Measurements from ENCODE around the gene WASHC2A.
"Not testable (repeated sequence)": the region's sequence is repeated elsewhere in the genome, so short reads cannot be mapped to it uniquely, and the experiment has no call there.

The WASHC2A gene

GRCh38 chr10:50132841-50133240 is 65.1 kb downstream of the WASHC2A start:
- DNase-seq (ENCODE audit: low read depth in 1 of 2, low spot score in 1 of 2): not testable (repeated sequence)

DNA sequence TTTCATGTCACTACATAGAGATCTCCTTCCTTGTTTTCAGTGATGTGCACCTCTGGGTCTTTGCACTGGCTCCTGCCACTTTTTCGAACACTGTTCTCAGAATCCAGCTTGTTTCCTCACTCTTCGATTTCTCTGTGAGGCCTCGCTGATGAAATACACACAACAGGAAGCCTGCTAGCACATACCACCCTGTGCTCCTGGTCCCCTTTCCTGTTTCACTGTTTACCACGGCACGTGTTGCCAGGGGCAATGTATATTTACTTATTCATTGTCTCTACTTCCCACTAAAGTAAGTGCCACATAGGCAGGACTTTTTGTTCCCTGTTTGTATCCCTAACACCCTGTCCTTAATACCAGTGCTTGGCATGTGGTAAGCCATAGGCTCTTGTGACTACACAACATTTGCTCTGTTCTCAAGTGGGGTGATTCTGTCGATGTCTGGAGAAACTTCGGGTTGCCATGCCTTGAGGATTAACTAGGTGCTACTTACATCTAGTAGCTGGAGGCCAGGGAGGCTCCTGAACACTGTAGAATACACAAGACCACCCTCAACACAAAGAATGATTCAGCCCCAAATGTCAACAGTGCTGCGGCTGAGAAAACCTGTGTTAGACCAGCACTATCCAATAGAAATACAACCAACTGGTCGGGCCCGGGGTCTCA is 75.9 kb downstream of the WASHC2A start:
- not testable (repeated sequence) for DNase-seq (ENCODE audit: low read depth in 1 of 2, low spot score in 1 of 2)

DNA sequence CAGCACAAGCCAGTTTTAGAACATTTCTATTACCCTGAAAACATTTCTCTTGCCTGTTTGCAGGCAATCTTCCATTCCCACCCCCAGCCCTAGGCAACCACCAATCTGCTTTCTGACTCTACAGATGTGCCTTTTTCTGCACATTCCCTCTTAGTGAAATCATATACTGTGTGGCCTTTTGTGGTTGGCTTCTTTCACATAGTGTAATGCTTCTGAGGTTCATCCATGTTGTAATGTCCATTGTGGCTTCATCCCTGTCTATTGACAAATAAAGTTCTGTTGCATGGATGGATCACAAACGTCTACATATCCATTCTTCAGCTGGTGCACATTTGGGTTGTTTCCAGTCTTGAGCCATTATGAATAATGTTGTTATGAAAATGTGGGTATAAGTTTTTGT is 77.8 kb downstream of the WASHC2A start:
- not testable (repeated sequence) for DNase-seq (ENCODE audit: low read depth in 1 of 2, low spot score in 1 of 2)

- DNase-seq (ENCODE audit: low read depth in 1 of 2, low spot score in 1 of 2): no peak
Observed at GRCh38 chr10:50152792-50153272, 85.1 kb downstream of the WASHC2A start.

DNA sequence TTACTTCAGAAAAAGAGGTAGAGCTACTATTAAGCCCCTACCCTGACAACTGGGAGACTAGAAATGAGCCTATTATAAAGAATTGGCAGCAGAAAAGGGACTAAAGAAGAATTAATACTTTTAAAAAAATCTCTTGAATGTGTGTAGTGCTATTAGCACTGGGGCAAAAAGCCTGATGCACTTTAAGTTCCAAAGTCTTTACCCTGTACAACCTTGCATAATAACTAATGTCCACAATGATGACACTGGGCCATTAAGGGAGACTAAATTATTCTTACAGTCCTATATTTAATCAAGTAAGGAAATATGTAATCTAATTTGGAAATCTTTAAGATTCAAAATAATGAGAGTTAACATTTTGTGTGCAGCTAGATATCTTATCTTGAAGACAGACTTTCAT is 90.1 kb downstream of the WASHC2A start:
- not testable (repeated sequence) for DNase-seq (ENCODE audit: low read depth in 1 of 2, low spot score in 1 of 2)

DNA sequence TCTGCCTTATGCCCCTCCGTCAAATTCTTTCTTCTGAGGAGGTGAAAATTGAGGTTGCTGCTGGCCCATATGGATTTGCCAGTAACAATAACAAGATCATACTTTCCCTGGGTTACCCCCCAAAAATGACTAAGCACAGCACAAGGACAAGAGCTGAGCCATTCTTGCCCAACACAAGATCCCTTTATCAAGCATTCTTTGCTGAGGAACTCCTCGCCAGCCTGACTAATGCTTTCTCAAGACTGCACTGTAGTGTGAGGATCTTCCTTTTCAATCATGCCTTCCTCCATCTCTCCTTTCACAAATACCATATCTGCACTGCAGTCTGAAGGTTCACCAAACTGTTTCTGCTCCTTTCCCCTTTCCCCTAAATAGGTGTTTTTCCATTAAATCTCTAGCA is 92.1 kb downstream of the WASHC2A start:
- not testable (repeated sequence) for DNase-seq (ENCODE audit: low read depth in 1 of 2, low spot score in 1 of 2)

- DNase-seq (ENCODE audit: low read depth in 1 of 2, low spot score in 1 of 2): not testable (repeated sequence)
Observed at GRCh38 chr10:50165038-50165437, 97.3 kb downstream of the WASHC2A start.

DNA sequence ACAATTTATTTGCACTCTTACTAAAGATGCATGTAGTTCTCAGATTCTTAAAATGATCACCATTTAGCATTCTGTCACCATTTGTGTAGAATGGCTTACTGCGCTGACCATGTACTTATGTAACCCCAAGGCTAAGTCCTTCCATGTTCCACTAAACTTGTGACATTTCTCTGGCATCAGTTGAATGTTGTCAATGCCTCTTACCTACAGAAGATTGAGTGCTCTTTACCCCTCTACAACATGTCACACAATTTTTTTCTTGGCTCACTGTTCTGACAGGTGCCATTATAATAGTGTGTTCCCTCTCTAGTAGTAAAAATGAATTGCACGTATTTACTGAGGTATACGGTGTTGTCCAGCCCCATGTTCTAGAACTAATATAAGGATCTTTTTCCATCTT is 100.1 kb downstream of the WASHC2A start:
- DNase-seq (ENCODE audit: low read depth in 1 of 2, low spot score in 1 of 2): not testable (repeated sequence)

DNA sequence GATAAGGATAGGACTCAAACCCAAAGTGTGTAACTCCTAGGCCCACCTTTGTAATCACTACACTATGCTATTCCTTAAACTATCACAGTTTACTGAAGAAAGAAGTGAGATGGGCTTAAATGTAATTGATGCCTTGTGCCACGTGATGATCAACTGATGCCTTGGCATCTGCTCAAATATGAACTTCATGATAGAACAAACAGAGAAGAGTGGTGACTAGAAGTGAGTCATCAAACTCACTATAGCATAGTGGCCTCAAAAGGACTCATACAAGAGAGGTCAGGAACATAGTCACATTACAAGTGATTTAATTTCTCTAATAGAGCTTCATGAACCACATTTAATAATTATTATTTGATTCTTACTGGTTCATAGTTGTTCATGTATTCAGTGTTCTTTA is 101.8 kb downstream of the WASHC2A start:
- DNase-seq (ENCODE audit: low read depth in 1 of 2, low spot score in 1 of 2): not testable (repeated sequence)

DNA sequence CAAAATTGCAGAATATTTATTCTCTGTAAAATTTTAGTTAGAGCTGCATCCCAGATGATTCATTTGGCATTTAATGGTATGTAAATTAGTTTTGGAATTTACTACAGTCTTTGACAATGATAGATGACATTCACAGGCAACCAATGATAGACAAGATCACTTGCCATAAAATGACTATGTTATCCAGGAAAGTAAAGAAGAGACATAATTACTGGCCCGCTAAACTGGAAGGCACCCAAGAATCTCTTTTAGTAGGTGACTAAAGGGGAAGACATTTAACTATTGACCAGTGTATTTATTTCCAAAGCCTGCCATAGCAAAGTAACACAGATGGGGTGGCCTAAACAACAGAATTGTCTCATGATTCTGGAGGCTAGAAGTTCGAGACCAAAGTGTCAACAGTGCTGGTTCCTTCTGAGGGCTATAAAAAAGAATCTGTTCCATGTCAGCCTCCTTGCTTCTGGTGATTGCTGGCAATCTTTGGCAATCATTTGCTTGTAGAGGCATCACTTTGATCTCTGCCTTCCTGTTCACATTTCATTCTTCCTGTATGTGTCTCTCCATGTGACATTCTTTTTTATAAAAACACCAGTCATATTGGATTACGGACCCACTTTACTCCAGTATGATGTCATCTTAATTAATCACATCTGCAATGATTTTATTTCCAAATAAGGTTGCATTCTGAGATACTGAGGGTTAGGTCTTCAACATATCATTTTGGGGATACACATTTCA is 107.2 kb downstream of the WASHC2A start:
- DNase-seq (ENCODE audit: low read depth in 1 of 2, low spot score in 1 of 2): not testable (repeated sequence)
